Osteocyte (in vitro differentiated cells): Measurements from ENCODE around the gene LORICRIN. TPM values are rescaled to one million over a fixed set of nuclear protein-coding genes. Genes with fewer than 3 reads are reported as not detected.
A peak's percentile ranks its signal among the peaks of the same experiment; 100 is the strongest.

ENCODE experiments used
- DNase-seq: peaks from one replicate; pipeline ENCODE4 v3.0.0; 2021; ENCODE audit warnings: mixed read lengths; ENCODE audit not compliant: unreplicated experiment; ENCODE audit errors: extremely low spot score
- H3K27ac Mint-ChIP-seq: one replicate; pipeline ENCODE4 v1.8.0; 2021; ENCODE audit warnings: mild to moderate bottlenecking, mixed read lengths; ENCODE audit not compliant: unreplicated experiment
- H3K27me3 Mint-ChIP-seq: one replicate; pipeline ENCODE4 v1.8.0; 2021; ENCODE audit warnings: mixed read lengths; ENCODE audit not compliant: unreplicated experiment
- H3K36me3 Mint-ChIP-seq: one replicate; pipeline ENCODE4 v1.8.0; 2021; ENCODE audit warnings: mixed read lengths; ENCODE audit not compliant: unreplicated experiment
- H3K4me1 Mint-ChIP-seq: one replicate; pipeline ENCODE4 v1.8.0; 2021; ENCODE audit warnings: mixed read lengths; ENCODE audit not compliant: unreplicated experiment
- H3K4me3 Mint-ChIP-seq: one replicate; pipeline ENCODE4 v1.8.0; 2021; ENCODE audit warnings: mild to moderate bottlenecking, moderate library complexity, mixed read lengths; ENCODE audit not compliant: unreplicated experiment
- H3K9me3 Mint-ChIP-seq: one replicate; pipeline ENCODE4 v1.8.0; 2021; ENCODE audit warnings: mixed read lengths; ENCODE audit not compliant: unreplicated experiment
- CTCF ChIP-seq: fragments of 200-600 bp; sonication (generic); IDR thresholded peaks from 2 replicates; pipeline ENCODE4 v1.5.0; 2021; ENCODE audit warnings: antibody characterized with exemption, mild to moderate bottlenecking, moderate library complexity
- long read RNA-seq: library from polyadenylated mRNA; unstranded; transcript quantifications from one replicate; pipeline ENCODE4 v2.0.0, GENCODE V29; 2021
- total RNA-seq: library from RNA; stranded (reverse); gene quantifications from 2 replicates; pipeline ENCODE4 v1.2.1, GENCODE V29; 2021

LORICRIN gene, protein sequence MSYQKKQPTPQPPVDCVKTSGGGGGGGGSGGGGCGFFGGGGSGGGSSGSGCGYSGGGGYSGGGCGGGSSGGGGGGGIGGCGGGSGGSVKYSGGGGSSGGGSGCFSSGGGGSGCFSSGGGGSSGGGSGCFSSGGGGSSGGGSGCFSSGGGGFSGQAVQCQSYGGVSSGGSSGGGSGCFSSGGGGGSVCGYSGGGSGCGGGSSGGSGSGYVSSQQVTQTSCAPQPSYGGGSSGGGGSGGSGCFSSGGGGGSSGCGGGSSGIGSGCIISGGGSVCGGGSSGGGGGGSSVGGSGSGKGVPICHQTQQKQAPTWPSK
- not detected in 2 replicates for total RNA-seq
- long read RNA-seq = 0 reads

GRCh38 chr1:153259387-153259786, at the start of gene LORICRIN:
TSS of gene LORICRIN (plus strand) at chr1:153259687. CDS start at chr1:153260950, 1,263 bp downstream.
- peak within 1 kb of the TSS; percentile 60 for H3K4me3 Mint-ChIP-seq
- peaks cover 56% of the 10 kb centered on the region for H3K27me3 Mint-ChIP-seq
- no peak for TF ChIP-seq CTCF
- no peak for DNase-seq
- H3K9me3 Mint-ChIP-seq = no peaks in the 10 kb centered on the region
- H3K36me3 Mint-ChIP-seq = no peaks in the 10 kb centered on the region
- H3K27ac Mint-ChIP-seq = no peak within 1 kb of the TSS
- peaks cover 12% of the 10 kb centered on the region for H3K4me1 Mint-ChIP-seq

DNA sequence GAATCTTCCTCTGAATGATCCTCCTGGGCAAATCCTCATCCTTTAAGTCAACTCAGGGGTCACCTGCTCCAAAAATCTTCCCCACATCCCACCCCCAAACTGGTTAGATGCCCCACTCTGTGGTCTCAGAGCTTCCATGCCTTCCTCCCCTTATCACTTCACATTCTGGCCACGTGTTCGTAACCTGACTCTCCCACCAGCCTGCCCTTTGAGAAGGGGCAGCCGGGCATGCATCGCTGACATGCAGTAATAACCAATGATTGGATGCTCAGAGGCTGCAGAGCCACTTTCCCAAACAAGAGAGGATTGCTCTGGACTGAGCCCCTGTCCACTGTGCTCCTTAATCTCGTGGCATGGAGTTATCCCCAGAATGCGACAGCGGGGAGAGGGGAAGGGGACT, 49.3 kb upstream of the LORICRIN start:
- no peaks in the 10 kb centered on the region for H3K27me3 Mint-ChIP-seq
- no peak overlapping the region for H3K27ac Mint-ChIP-seq

GRCh38 chr1:153212201-153212600, 47.3 kb upstream of the LORICRIN start:
- Mint-ChIP-seq H3K4me1 (no peaks in the 10 kb centered on the region), H3K27ac (no peak overlapping the region), H3K36me3 (no peaks in the 10 kb centered on the region), H3K4me3 (no peak overlapping the region), H3K9me3 (no peaks in the 10 kb centered on the region), H3K27me3 (no peaks in the 10 kb centered on the region)
- no peak for DNase-seq
- TF ChIP-seq CTCF = no peak

More for the DNA sequence above, 49.3 kb upstream of the LORICRIN start:
- H3K4me1 Mint-ChIP-seq = no peaks in the 10 kb centered on the region
- DNase-seq = no peak
- H3K36me3 Mint-ChIP-seq = no peaks in the 10 kb centered on the region
- no peak for TF ChIP-seq CTCF
- H3K4me3 Mint-ChIP-seq = no peak overlapping the region
- H3K9me3 Mint-ChIP-seq = no peaks in the 10 kb centered on the region

GRCh38 chr1:153213519-153213918, 46.0 kb upstream of the LORICRIN start:
- Mint-ChIP-seq H3K27ac (no peak overlapping the region), H3K4me3 (no peak overlapping the region), H3K27me3 (no peaks in the 10 kb centered on the region), H3K9me3 (no peaks in the 10 kb centered on the region), H3K4me1 (no peaks in the 10 kb centered on the region), H3K36me3 (no peaks in the 10 kb centered on the region)
- TF ChIP-seq CTCF = no peak
- DNase-seq = no peak

DNA sequence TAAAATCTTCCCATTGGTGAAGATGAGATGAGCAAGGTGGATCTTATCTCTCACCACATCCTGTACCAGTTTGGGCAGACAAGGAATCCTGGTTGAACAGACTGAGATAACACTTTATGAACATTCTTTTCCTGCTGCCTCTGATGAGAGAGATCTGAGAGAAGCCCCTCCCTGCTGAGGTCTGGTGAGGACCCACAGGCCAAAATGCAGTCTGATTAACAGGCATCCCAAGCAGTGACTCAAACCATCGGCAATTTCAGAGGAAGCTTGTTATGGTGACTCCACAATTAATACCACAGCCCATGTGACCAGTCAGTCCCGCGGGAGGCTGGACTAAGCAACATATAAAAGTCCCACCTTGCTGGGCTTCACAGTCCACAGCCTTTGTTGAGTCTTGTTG, 42.3 kb upstream of the LORICRIN start, which contains the start of gene PRR9:
TSS of gene PRR9 (plus strand) at position 373 of the 400 bp plus-strand sequence. CDS start 561 bp downstream, outside the sequence.
- H3K27me3 Mint-ChIP-seq = peaks cover 6% of the 10 kb centered on the region
- H3K4me3 Mint-ChIP-seq = no peak within 1 kb of the TSS
- H3K4me1 Mint-ChIP-seq = no peaks in the 10 kb centered on the region
- H3K27ac Mint-ChIP-seq = no peak within 1 kb of the TSS
- no peaks in the 10 kb centered on the region for H3K36me3 Mint-ChIP-seq
- H3K9me3 Mint-ChIP-seq = no peaks in the 10 kb centered on the region
- TF ChIP-seq CTCF = no peak
- DNase-seq = no peak
